Effector CD4-positive, alpha-beta T cell (primary cell): ENCODE results near the gene NPPC.

Experiments used
- DNase-seq: peaks from one replicate; pipeline ENCODE4 v3.0.0-alpha.2; 2020

NPPC gene

DNA sequence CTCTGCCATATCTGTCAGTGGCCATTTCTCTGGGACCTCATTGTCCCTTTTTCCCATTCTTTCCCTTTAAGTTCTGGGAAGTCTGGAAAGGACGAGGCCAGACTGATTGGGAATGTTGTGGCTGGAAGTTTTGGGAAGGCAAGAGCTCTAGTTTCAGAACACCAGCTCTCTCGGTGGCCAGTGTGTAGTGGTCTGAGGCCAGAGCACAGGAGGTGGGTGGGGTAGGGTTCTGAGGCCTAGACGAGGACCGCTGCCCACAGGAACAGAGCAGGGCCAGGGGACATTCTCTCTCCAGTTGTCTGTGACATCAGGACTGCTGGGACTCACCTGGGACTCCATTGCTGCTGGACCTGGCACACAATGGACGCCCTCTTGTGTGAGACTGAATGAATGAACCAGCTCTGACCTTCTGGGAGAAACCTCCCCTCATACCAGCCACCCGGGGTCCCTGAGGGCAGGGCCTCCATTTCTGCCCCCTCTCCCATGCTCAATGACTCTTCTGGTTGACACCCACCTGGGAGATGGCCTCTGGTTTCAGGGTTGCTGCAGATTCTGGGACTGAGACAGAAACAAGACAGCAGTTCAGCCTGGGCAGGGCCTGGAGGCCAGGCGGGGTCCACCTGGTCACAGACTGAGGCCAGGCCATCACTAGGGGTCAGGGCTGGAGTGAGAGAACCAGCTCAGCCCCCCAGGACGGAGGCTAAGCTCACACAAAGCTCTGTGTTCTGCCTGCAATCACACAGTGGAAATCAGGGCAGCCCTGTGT, 8.4 kb upstream of the NPPC start:
- no peak for DNase-seq

DNA sequence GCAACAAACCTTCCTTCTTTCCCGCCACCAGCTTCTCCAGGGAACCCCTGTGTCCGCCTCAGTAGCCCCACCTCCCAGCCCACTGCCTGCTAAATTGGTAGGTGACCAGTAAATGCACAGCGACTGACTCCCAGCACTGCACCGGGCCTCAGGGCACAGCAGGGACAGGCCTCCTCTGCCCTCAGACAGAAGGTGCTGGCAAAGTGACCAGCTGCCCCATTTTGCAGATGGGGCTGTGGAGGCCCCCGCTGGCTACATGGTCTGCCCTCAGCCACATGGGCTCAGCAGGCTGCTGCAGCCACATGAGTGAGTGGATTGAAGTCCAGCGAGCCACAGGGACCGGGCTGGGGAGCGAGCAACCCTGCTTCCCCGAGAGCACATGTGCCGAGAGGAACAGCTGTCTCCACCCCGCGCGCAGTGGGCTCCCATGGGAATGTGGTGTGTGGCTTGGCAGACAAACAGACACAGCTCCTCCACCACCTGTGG, 7.8 kb upstream of the NPPC start:
- DNase-seq = no peak

DNA sequence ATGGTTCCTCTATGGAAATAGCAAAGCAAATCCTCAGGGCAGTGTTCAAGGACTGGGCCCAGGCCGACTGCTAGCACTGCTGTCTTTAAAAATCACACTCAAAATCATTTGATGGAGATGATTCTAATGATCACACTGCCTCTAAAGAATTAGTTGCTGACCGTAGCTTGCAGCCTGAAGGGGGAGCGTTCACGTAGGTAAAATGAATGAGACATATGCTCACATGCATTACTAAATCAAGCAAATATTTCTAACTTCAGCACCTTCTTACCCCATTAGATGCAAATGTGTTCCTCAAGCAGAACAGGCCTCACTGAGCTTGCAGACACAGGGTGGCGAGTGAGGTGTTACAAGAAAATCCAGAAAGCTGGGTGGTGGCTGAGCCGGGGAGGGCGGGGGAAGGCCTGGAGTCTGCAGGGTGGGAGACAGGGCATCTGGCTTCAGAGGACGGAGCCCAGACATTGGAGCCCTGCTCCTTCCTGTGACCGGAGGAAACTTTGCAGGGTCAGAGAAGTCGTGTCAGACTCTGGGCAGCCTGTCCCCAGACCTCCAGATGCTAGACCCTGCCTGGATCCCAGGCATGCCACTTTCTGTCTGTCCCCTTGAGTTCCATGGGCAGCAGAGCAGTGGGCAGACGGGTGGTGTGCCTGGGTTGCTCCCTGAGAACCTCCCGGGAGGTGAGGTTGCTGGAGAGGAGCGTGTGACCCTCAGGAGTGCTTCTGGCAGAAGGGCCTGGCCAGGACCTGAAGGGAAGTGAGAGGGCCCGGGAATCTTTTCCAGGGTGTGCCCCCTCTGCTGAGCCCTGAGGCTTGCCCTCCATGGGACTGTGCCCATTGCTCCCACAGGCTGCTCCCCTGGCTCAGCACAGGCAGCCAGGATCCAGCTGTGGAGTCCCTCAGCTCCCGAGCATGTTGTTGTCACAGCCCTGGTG, 7.1 kb upstream of the NPPC start:
- DNase-seq = no peak

DNA sequence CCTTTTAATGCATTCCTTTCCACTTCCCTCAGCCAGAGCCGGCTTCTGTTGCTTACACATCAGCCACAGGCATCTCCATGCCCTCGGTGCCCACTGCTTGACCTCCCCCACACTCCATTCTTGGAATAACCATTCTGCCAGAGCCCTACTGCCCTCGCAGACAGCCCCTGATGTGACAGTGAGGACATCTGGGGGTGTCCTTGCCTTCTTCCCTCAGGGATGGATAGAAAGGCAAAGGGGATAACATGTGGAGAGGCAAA, 6.4 kb upstream of the NPPC start:
- DNase-seq = no peak

DNA sequence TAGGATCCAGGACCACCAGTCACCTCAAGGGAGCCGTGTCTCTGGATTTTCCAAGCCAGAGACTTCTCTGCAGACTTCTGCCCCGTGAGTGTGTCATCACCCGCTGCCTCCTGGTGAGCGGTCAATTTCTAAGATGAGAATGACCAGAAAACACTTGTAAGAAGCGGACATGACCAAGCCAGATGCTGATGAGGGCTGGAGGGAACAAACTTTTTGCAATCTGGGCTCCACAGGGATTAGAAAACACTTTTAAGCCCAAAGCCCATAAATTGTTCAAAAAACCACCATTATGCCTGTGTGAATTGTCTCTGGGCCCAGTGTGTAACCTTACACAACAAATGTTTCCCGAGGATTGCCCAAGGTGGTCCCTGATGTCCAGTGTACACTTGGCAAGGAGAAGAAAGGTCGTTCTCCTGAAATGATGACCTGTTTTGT, 5.3 kb upstream of the NPPC start:
- no peak for DNase-seq

DNA sequence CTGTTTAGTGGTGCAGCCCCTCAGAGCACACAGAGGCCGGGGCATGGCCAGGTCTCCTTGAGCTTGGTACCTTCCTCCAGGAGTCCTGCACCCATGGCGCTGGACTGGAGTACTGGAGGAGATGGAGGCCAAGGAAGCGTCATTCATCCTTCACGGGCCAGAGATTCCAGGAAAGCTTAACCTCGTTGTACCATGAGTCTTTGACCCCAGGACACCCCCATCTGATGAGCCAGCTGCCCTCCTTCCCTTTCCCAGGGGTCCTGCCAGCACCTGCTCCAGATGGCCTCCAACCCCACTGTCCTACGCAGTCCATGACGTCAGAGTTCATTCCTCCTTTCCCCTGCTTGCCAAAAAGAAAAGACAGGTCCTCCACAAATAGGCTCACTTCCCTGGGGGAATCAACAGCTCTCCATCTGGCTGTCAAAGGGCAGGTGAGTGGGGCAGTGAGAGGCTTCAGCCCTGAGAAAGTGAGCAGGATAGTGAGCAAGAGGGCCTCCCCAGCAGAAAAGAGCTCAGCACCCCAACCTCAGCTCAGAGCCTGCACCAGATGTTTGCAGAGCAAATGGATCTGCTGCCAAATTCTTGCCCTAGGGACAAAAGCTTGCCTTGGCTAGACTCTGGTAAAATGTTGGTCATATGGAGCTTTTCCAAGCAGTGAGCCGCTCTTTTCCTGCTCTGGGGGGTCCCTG, 4.5 kb upstream of the NPPC start:
- DNase-seq = no peak

DNA sequence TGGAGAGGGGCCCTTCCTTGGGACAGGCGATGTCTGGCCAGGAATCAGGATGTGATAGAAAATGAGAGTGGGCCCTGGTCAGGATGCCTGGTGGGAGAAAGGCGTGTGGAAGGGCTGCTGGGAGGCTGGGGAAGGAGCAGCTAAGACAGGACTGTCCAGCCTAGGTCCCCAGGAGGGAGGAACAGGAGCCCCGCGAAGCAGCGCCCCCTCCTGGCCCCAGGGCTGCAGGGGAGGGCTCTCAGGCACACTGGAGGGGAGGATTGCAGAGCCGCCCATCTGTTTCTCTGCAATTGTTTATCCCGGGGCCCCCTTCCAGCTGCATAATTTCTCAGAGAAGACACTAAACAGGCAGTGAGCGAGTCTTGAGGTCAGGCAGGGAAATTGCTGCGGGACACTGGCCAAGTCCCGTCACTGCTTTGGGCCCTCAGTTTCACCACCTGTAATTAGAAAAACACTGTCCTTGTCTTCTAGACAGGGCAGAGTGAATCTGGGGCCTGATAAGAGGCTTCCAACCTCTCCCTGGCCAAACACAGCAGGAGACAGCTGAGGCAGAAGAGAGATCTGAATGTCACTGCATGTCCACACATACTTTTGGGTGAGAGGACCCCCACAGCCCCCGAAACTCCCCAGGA, 3.9 kb upstream of the NPPC start:
- no peak for DNase-seq

DNA sequence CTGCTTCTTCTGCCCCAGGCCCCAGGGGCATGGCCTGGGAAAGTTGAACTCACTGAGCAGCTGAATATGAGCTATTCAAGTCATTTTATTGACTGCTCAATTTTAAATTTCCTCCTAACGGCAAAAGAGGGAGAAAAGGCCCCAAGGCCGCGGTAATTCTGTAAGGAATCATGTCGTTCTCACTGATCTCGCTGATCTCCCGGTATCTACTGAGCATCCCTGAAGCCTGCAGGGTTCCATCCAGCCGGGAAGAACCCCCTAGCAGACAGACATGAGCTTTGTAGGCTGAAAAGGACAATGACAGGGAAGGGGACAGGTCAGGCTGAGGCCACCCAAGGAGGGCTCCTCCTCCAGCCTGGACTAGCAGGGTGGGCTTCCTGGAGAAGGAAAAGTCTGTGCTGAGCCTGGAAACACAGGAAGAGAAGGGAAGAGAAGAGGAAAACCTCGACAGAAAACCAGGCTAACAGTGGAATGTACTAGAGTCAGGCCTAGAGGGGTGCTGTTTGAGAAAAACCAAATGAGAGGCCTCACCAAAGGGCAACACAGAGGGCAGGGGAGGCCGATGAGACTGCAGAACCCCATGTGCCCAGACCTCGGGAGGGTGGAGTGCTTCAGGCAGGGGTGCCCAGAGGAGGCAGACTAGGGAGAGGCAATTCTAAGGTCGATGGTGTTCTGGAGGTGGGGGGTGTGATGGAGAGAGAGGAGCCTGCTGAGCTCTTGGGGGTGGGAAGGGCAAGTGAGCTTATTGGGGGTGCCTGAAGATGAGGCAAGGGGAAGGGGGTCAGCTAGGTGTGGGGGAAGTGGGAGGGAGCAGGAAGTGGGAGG, 2.9 kb upstream of the NPPC start:
- no peak for DNase-seq

DNA sequence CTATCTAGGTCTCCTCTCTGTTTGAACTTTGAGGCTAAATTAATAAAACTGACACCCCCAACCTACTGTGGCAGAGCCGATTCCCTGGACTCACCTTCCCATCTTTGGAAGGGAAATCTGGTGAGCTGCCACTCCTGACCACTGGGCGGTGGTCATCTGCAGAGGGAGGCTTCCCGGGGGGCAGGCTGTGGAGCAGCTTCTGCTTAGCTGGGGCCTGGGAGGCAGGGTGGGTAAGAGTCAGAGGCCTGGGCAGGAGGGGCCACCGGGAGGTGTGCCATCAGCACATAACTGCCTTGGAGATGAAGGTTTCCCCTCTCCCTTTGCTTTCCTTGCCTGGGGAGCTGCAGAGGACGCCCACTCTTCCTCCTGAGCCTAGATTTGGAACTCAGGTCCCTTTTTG, 2.3 kb upstream of the NPPC start:
- DNase-seq = no peak

DNA sequence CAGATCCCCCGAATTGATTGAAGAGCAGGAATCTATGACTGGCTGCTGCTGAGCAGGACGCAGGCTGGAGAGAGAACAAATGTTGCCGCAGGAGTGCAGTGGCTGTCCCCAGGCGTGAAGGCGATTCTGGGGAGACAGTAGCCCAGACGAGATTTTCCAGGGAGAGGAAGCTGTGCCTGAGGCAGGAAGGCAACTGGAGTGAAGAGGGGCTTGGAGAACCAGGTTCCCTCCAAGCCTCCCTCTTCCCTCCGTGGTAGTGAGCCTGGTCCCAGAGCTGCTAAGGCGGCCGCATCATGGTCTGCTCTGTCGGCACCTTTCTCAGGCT, 1.3 kb upstream of the NPPC start:
- no peak for DNase-seq

DNA sequence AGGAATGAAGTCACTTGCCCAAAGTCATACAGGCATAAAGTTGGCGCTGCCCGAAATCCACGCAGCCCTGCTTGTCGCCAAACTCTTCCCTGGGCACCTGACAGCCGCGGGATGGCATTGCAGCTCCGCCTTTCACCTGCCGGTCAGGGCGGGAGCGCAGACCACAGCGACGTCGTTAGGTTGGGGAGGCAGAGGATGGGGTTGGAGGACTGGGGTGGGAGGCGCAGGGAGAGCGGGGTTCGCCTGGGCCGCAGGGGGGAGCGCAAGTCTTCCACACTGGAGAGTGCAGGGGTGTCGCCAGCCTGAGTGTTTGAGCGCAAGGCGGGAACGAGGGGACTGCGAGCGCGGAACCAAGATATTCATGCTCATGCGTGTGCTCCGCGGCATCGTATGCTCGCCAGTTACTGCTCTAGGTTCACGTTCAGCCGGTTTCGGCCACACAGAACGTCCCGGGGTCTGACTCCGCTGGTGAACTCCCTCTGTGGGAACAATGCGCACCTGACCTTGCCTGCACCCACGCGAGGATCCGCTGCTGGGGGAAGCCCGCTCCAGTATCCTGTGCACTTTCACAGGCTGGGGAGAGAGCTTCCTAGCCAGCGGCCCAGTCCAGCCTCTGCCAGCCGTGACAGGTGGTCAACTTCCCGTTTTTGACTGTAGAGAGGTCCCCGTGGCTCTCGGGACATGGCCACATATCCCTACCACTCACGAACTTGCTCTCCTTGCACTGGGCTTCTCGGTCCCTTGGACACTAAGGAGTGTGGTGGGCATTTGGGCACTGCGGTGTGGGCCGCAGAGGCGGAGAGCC, 767 bp upstream of the NPPC start:
- DNase-seq = no peak

DNA sequence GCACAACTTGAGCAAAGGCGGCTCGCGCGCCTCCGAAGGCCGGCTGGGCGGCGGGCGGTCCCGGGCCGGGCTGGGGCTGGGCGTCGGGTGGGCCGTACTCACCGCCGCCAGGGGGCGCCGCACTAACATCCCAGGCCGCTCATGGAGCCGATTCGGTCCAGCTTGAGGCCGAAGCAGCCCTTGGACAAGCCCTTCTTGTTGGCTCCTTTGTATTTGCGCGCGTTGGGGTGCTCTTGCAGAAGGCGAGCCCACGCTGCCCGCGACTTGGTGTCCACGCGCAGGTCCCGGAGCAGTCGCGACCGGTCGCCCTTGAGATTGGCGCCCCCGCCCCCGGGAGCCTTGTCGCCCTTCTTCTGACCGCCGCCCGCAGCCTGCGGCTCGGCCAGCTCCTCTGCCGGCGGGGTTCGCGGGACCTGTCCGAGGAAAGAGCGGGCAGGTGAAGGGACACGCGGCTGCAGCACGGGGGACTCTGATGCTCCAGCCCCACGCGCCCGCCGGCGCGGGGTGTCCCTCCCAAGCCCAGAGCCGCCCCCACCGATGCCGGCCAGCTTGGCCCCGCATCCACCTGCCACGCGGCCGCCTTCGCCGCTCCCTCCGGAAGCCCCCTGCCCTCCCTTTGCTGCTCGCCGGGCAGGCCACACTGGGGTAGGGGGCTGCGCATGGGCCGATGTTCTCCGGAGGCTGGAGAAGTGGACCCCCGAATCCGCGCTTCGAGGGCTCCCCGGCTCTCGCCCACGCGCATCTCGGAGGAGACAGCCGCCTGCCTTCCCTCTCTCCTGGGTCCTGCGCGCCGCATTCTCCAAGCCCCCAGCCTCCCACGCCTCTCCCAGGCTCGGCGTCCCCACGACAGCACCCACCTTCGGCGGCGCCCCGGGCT, 655 bp downstream of the NPPC start:
- DNase-seq = peak; percentile 55

DNA sequence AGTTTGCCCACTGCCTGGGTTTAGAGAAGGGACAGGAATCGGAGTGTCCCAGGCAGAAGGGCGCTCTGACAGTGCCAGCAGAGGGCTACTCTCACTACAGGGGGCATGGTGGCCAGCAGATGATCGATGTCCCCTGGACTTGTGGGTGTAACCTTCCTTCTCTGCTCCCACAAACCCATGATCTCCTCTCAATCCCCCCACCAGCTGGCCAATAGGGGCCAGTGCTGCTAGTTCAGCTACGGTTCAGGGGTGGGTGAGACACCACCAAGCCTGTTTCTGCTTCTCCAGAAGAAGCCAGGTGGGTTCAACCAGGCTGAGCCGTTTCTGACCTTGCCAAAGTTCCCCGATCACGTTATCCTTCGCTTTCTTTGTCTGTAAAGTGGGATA, 1.3 kb downstream of the NPPC start:
- no peak for DNase-seq

DNA sequence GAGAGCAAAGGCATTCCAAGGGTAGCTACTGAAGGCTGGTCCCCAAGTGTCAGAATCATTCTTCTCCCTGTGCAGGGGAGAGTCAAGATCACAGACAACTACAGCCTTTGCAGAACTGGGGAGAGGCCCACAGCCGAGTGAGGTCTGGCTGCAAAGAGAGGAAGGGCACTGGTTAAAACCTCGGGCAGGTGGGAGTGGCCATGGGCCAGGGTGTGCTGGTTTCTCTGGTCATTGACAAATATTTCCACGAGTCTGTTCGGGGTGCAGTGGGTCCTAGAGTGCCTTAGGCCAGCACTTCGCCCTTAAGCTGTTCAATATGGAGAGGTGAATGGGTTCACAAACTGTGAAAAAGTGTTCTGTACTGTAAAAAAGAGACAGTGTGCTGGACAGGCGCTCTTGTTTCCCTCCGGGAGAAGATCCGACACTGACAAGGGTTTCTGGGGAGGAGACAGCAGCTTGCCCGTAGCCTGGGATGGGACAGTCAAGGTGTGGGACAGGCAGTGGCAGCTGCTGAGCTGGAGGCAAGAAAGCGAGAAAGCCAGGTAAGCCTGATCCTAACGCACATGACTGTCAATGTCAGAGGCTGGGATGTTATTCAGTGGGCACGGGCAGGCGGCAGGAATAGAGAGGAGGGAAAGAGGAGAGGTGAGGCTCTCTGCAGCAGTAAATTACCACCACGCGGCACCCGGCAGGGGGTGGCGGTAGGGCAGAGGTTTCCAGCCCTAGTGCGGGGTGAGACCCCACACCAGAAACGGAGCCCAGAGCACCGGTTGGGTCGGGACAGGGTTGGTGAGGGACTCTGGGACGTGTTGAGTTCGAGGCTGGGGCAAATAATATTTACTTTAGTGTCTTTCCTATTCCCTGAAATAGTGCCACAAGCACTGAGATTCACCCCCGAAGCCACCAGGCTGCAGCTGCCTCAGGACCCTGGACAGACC, 2.0 kb downstream of the NPPC start:
- no peak for DNase-seq

DNA sequence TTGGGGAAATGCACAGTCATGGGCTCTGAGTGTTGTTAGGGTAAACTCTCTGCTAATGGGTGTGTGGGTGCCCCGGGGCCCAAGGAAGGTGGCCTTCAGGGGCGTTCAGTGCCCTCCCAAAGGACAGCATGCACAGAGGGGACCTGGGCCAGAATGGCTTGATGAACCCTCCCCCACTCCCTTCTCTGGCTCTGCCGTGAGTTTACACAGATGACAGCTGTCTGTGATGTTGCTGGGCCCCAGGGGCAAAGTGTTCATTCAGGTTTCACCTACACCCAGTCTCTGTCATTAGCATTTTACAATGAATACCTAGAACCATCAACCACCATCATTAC, 3.2 kb downstream of the NPPC start:
- no peak for DNase-seq

DNA sequence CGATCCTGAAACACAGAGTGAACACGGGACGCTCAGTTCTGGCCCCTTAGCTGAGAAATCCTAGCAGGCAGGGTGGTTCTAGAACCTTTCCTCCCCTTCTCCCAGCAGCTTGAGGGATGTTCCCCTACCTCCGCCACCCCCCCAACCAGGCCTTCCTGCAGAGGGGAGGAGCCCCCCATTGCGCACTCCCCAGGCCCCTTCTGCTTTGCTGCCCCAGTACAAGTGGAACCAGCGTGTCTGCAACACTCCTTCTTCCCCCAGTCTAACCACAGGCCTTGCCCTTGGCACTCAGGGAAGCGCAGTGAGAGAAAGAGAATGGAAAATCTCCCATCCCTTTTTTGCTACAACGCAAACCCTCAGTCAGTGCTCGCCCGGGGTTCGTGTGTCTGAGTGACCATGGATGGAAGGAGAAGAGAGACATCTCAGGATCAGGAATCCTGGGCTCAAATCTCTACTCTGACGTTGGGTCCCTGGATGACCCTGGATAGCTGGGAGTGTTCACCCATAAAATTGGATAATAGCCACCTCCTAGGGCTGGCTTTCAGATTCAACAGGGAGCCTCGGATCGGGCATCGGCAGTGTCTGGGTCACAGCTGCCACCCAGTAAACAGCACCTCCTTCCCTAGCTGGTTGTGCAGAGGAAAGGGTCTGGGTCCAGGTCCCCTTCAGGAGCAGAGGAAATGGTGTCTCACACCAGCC, 3.7 kb downstream of the NPPC start:
- no peak for DNase-seq

DNA sequence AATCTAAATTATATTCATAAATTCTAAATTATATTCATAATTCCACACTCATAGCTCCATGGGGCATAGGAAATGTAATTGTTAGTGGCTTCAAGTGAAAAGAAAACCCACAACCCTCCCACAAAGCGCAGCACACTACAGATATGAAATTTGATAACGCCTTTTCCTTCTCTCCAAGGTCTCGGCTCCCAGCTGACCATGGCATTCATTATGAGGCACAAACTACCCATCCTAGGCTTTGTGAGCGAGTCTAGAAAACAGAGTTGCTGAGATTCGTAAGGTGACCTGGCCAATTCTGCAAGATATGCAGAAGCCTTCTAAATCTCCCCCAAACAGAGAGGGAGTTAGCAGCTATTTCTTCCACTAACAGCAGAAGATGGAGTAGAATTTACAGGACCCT, 5.4 kb downstream of the NPPC start:
- no peak for DNase-seq

DNA sequence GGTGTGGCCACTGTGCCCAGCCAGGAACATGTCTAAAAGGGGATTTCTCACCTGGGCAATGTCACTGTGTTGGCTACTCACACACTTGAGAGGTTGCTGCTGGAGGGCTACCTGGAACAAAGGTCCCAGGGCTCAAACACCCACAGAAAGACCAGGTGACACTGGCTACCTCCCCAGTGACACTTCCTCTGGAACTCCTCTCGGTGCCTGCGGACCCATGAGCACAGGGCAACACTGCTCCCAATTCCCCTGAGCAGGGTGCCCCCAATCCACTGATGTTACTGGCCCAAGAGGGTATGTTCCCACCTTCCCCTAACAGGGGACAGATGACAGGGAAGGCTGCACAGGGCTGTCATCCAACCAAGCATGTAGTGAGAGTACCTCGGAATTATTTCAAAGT, 5.8 kb downstream of the NPPC start:
- DNase-seq = no peak
